HepG2 (cell line): ENCODE data around the gene CD300LF. TPM values are rescaled to one million over a fixed set of nuclear protein-coding genes. Genes with fewer than 3 reads are reported as not detected.

Experiments
- AHR ChIP-seq: IDR thresholded peaks from 2 replicates; pipeline ENCODE4 v1.6.1; 2018; ENCODE audit warnings: missing genetic modification reagents, missing compliant biosample characterization
- ATM ChIP-seq: fragments of 450-650 bp; IDR thresholded peaks from 2 replicates; pipeline ENCODE4 v1.7.1; 2017; ENCODE audit warnings: mild to moderate bottlenecking, borderline replicate concordance
- CREB1 ChIP-seq, 2 experiments: fragments of 450-650 bp in 1 of 2; IDR thresholded peaks; 2 replicates each; pipeline ENCODE4 v1.6.1; 2016 to 2017; ENCODE audit warnings: control low read depth in 1 of 2, mild to moderate bottlenecking in 1 of 2, missing compliant biosample characterization in 1 of 2, missing genetic modification characterization in 1 of 2
- ELF4 ChIP-seq: sonication (generic); formaldehyde crosslinking; IDR thresholded peaks from 2 replicates; pipeline ENCODE4 v1.5.0; 2020; ENCODE audit warnings: missing genetic modification reagents, mild to moderate bottlenecking, moderate library complexity, borderline replicate concordance
- ETV6 ChIP-seq: sonication (generic); formaldehyde crosslinking; conservative IDR thresholded peaks from 2 replicates; pipeline ENCODE4 v1.4.0; 2020; ENCODE audit warnings: missing genetic modification reagents
- FOSL2 ChIP-seq: sonication (generic); formaldehyde crosslinking; IDR thresholded peaks from 2 replicates; pipeline ENCODE4 v1.4.0; 2020; ENCODE audit warnings: missing genetic modification reagents
- GATA4 ChIP-seq: sonication (generic); IDR thresholded peaks from 2 replicates; pipeline ENCODE4 v1.6.1; 2016; ENCODE audit warnings: antibody characterized with exemption, low read depth, borderline replicate concordance
- KLF9 ChIP-seq: IDR thresholded peaks from 2 replicates; pipeline ENCODE4 v1.6.1; 2016; ENCODE audit warnings: low read depth
- NFYC ChIP-seq: IDR thresholded peaks from 2 replicates; pipeline ENCODE4 v1.6.1; 2016; ENCODE audit warnings: missing genetic modification reagents, missing compliant biosample characterization
- RAD51 ChIP-seq: fragments of 450-650 bp; IDR thresholded peaks from 2 replicates; pipeline ENCODE4 v1.6.1; 2016; ENCODE audit warnings: borderline replicate concordance
- RBM22 ChIP-seq: fragments of 200-400 bp; formaldehyde crosslinking; optimal IDR thresholded peaks from 2 replicates; pipeline ENCODE3; 2017; ENCODE audit warnings: mild to moderate bottlenecking, low read length, moderate library complexity
- RNF2 ChIP-seq: fragments of 450-650 bp; conservative IDR thresholded peaks from 2 replicates; pipeline ENCODE4 v1.6.1; 2016; ENCODE audit warnings: low read depth
- SALL1 ChIP-seq: sonication (generic); formaldehyde crosslinking; IDR thresholded peaks from 2 replicates; pipeline ENCODE4 v1.8.0; 2022; ENCODE audit warnings: mild to moderate bottlenecking, missing genetic modification reagents
- SETDB1 ChIP-seq: sonication (generic); formaldehyde crosslinking; IDR thresholded peaks from 2 replicates; pipeline ENCODE4 v1.5.1; 2020; ENCODE audit warnings: missing genetic modification reagents, mild to moderate bottlenecking, borderline replicate concordance
- YY1 ChIP-seq: IDR thresholded peaks from 2 replicates; pipeline ENCODE4 v1.6.1; 2011; ENCODE audit warnings: low read length, low read depth, moderate library complexity, mild to moderate bottlenecking; ENCODE audit not compliant: insufficient read depth, insufficient replicate concordance
- ZBTB8A ChIP-seq: sonication (generic); formaldehyde crosslinking; IDR thresholded peaks from 2 replicates; pipeline ENCODE4 v1.4.0; 2020; ENCODE audit warnings: mild to moderate bottlenecking, low read depth, missing genetic modification reagents, borderline replicate concordance
- ZFP37 ChIP-seq: sonication (generic); formaldehyde crosslinking; IDR thresholded peaks from 2 replicates; pipeline ENCODE4 v1.4.0; 2020; ENCODE audit warnings: missing genetic modification reagents, borderline replicate concordance
- ZNF207 ChIP-seq: fragments of 450-650 bp; IDR thresholded peaks from 2 replicates; pipeline ENCODE4 v1.6.1; 2016; ENCODE audit warnings: antibody characterized with exemption, borderline replicate concordance
- ZNF232 ChIP-seq: sonication (generic); formaldehyde crosslinking; IDR thresholded peaks from 2 replicates; pipeline ENCODE4 v1.4.0; 2020; ENCODE audit warnings: missing genetic modification reagents, borderline replicate concordance
- ZNF343 ChIP-seq: sonication (generic); formaldehyde crosslinking; IDR thresholded peaks from 2 replicates; pipeline ENCODE4 v1.4.0; 2020; ENCODE audit warnings: mild to moderate bottlenecking, missing genetic modification reagents
- ZNF350 ChIP-seq: sonication (generic); formaldehyde crosslinking; IDR thresholded peaks from 2 replicates; pipeline ENCODE4 v1.4.0; 2020; ENCODE audit warnings: mild to moderate bottlenecking, low read depth, missing genetic modification reagents, borderline replicate concordance
- ZNF704 ChIP-seq: sonication (generic); formaldehyde crosslinking; IDR thresholded peaks from 2 replicates; pipeline ENCODE4 v1.8.1; 2023; ENCODE audit warnings: mild to moderate bottlenecking, inconsistent platforms, moderate library complexity, missing genetic modification reagents, borderline replicate concordance
- ZNF770 ChIP-seq: sonication (generic); formaldehyde crosslinking; IDR thresholded peaks from 2 replicates; pipeline ENCODE4 v1.5.0; 2020; ENCODE audit warnings: mild to moderate bottlenecking, missing genetic modification reagents
- ZNF775 ChIP-seq: sonication (generic); formaldehyde crosslinking; IDR thresholded peaks from 2 replicates; pipeline ENCODE4 v1.4.0; 2020; ENCODE audit warnings: missing genetic modification reagents, mild to moderate bottlenecking, moderate library complexity, borderline replicate concordance
- ZZZ3 ChIP-seq: sonication (generic); formaldehyde crosslinking; IDR thresholded peaks from 2 replicates; pipeline ENCODE4 v1.4.0; 2020; ENCODE audit warnings: missing genetic modification reagents, mild to moderate bottlenecking, borderline replicate concordance
- polyA plus RNA-seq, 8 experiments: library from polyadenylated mRNA; depleted of rRNA in 3 of 8; stranded (reverse) in 7 of 8; unstranded in 1 of 8; fragments of >200 nt; fragmentation: Illumina TruSeq in 4 of 8; extraction: Trizol in 4 of 8; gene quantifications; 2 replicates each; pipeline versions ENCODE4 v1.2.1 to v1.2.3, GENCODE V29; 2011 to 2016; ENCODE audit warnings: low read depth in 4 of 8, missing spikeins in 1 of 8, mixed read lengths in 1 of 8; ENCODE audit not compliant: insufficient read depth in 1 of 8
- total RNA-seq, 5 experiments: library from RNA; depleted of rRNA; stranded (reverse); fragments of >200 nt; fragmentation: Illumina TruSeq; extraction: Trizol; gene quantifications; 2 replicates each; pipeline ENCODE4 v1.2.3, GENCODE V29; 2016; ENCODE audit warnings: low read depth in 1 of 5
- TF ChIP-seq, protein P1 (sequence below): sonication (generic); formaldehyde crosslinking; IDR thresholded peaks from 2 replicates; pipeline ENCODE4 v1.5.1; 2020; ENCODE audit warnings: missing genetic modification reagents, mild to moderate bottlenecking, borderline replicate concordance

Gene CD300LF
- total and polyA plus RNA-seq, 2 of the 13 experiments (the other 11 are each of a cell fraction or from before 2014, with no cell fraction given), result not detected

- peak; percentile 99 for TF ChIP-seq ZNF775 (CRISPR knock-in tag)
- peak; percentile 100 for TF ChIP-seq AHR
- peak; percentile 100 for TF ChIP-seq ZNF350 (CRISPR knock-in tag)
- peak; percentile 98 for TF ChIP-seq ZZZ3 (CRISPR knock-in tag)
- no peak for TF ChIP-seq RBM22
- TF ChIP-seq NFYC (CRISPR knock-in tag), result peak; percentile 72
- TF ChIP-seq ZFP37 (CRISPR knock-in tag), result peak; percentile 100
- TF ChIP-seq GATA4, result no peak
- TF ChIP-seq RAD51, result no peak
- peak; percentile 100 for TF ChIP-seq SALL1 (CRISPR knock-in tag)
- TF ChIP-seq ZNF232, result peak; percentile 100
- peak; percentile 98 for TF ChIP-seq ELF4
- 0 out of 2 replicates have a peak, but pooled peaks have one; percentile 72 for TF ChIP-seq RNF2
- TF ChIP-seq ZNF207, result no peak
- peak; percentile 100 for TF ChIP-seq KLF9 (CRISPR knock-in tag)
- TF ChIP-seq ZNF704 (CRISPR knock-in tag), result peak; percentile 100
- TF ChIP-seq, protein P1, sequence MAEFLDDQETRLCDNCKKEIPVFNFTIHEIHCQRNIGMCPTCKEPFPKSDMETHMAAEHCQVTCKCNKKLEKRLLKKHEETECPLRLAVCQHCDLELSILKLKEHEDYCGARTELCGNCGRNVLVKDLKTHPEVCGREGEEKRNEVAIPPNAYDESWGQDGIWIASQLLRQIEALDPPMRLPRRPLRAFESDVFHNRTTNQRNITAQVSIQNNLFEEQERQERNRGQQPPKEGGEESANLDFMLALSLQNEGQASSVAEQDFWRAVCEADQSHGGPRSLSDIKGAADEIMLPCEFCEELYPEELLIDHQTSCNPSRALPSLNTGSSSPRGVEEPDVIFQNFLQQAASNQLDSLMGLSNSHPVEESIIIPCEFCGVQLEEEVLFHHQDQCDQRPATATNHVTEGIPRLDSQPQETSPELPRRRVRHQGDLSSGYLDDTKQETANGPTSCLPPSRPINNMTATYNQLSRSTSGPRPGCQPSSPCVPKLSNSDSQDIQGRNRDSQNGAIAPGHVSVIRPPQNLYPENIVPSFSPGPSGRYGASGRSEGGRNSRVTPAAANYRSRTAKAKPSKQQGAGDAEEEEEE, result peak; percentile 100
- TF ChIP-seq ZBTB8A, result peak; percentile 94; the same call in 1 of the 2 replicates
- peak; percentile 100 for TF ChIP-seq ETV6
- TF ChIP-seq ZNF770 (CRISPR knock-in tag), result peak; percentile 87
- no peak for TF ChIP-seq CREB1 (IDR thresholded peaks at IDR 0.05)
- no peak for TF ChIP-seq CREB1 (CRISPR knock-in tag; IDR thresholded peaks at IDR 0.05)
- peak; percentile 69 for TF ChIP-seq YY1
- no peak for TF ChIP-seq ATM
- TF ChIP-seq ZNF343 (CRISPR knock-in tag), result peak; percentile 99
- TF ChIP-seq FOSL2, result peak; percentile 89
- TF ChIP-seq SETDB1 (CRISPR knock-in tag), result peak; percentile 55; the same call in 1 of the 2 replicates
These were observed 41.5 kb downstream of the CD300LF start (continued) for GRCh38 chr17:74671031-74671771.
